Cortex of kidney (tissue), 1 donor: ENCODE data around the gene SLC24A1.
A peak's percentile ranks its signal among the peaks of the same experiment; 100 is the strongest.
"Not testable (repeated sequence)": the region's sequence is repeated elsewhere in the genome, so short reads cannot be mapped to it uniquely, and the experiment has no call there.

Source experiments
- DNase-seq: peaks from one replicate; lab custom pipeline; 2025; lab: John Stamatoyannopoulos, UW

Gene SLC24A1

DNA sequence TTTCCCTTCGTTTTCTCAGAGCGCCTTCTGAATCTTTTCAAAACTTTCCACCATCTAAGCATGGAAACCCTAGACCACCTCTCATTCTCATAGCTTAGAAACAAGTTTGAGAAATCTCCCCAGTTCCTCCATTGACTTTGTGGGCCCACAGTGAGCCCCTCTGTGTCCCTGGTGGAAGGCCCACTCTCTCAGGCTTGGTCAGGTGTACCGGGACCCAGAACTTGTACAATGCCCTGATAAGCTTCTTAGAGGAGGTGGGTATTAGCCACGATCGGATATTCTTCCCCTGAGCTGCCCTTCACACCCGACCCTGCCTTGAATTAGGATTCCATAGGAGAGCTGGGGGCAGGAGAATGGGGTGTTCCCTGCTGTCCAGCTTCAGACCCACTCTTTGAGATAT lies at the start of gene SLC24A1:
Gene SLC24A1, plus strand, starts transcription at position 301 of the 400 bp plus-strand sequence. CDS start 2,143 bp downstream, outside the sequence.
- DNase-seq: no peak

- DNase-seq: no peak
Measured at GRCh38 chr15:65571971-65572370, 49.8 kb upstream of the SLC24A1 start.

- DNase-seq: no peak
Measured at GRCh38 chr15:65576664-65577063, 45.1 kb upstream of the SLC24A1 start.

GRCh38 chr15:65577129-65577996 lies 44.4 kb upstream of the SLC24A1 start:
- no peak for DNase-seq

DNA sequence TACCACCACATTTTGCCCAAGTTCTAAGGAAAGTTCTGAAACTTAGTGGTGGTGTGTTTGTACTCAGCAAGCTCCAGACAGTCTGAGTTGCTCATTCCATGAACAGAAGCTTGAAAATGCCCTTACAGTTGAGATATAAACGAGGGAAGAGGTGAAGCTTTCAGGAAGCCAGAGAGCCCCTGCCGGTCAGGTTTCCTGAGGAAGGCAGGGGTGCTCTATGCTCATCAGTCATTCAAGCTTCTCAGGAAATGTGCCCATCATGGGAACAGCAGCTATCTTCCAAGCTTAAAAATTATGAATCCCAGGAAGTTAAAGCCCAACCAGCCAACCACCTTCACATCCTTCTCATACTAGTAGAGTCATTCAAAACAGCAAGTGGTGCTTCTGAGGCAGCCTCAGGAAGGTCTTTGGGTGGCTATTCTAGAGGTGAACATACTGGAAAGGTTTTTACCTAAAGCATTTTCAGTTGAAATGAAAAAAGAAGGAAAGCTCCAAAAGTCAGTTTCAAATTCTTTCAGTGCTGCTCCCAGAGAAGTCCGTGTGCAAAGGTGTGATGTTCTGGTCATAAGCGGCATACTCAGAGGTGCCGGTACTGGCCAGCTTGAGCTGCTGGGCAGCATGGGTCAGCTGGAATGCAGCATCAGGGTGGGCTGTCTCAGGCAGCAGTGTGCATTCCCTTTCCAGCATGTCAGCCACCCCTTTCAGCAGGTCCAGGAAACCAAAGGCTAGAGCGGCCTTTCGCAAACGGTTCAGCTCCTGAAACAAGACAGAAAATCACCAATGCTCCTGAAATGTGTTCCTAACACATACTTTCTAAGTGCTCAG lies 42.6 kb upstream of the SLC24A1 start:
- DNase-seq: no peak

DNA sequence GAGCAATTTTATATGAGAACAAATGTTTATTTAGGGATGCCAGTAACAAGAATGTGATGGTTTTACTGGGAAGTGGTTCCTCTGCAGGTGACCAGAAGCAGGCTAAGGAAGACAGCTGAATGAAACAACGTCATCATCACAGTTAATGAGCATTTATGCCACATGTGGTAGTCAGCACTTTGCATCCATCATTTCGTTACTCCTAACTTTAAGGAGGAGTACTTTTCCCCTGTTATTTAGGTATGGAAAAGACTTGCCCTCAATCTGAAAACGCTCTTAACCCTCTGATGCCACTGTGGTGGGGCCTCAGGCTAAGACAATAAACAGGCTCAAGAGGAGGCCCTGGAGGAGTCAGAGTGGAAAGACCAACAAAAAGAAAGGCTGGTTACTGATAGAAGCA lies 42.0 kb upstream of the SLC24A1 start:
- no peak for DNase-seq

DNA sequence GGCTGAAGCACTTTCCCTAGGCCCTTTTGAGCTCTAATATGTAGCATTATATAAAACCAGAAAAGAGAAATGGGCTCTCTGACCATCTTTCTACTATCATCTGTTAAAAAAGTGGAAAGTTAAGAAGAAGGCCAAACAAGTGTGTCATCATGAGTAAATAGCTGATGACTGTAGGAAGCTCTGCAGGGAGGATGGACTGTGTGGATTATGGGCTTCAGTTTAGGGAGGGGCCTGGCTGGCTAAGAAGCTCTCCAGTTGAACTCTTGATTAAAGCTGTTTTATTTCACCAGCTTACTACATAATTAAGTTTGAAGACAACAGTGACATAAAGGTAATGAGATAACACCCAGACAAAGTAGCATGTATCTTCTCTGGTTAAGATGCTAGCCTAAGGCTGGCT lies 41.5 kb upstream of the SLC24A1 start:
- DNase-seq: no peak

GRCh38 chr15:65583701-65584100 lies 38.0 kb upstream of the SLC24A1 start:
- no peak for DNase-seq

- no peak for DNase-seq
Measured at GRCh38 chr15:65584241-65584640, 37.5 kb upstream of the SLC24A1 start.

DNA sequence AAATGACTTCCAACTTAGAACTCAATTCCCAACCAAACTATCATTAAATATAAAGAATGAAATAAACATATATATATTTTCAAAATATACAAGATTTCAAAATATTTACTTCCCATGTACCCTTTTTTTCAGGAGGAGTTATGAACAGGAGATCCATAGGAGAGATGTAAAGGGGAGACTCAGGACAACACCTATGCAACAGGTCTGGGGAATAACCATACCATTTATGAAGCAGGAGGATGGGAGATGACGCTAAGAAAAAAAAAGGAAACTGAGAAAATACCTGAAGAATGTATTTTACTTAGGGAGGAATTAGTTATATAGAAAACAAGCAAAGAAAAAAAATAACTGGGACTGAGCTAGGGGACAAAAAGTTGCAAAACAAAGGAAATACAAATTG lies 34.6 kb upstream of the SLC24A1 start:
- DNase-seq: no peak

DNA sequence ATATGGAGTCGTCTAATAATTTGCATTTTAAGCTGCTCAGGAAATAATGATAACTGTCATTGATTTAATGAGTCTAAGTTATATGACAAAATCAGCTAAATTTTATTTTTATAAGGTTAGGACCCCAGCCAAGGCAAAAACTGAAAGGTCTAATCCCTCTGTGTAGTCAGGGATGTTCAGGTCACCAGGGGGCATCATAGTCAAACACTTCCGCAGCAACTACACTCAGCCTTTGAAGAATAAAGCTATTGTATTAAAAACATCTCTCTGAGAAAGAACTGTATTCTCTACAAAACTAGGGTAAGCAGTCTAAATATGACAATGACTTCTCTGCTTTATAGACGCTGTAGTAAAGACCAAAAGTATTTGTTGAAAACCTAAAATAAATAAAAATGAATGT lies 25.8 kb upstream of the SLC24A1 start:
- no peak for DNase-seq

DNA sequence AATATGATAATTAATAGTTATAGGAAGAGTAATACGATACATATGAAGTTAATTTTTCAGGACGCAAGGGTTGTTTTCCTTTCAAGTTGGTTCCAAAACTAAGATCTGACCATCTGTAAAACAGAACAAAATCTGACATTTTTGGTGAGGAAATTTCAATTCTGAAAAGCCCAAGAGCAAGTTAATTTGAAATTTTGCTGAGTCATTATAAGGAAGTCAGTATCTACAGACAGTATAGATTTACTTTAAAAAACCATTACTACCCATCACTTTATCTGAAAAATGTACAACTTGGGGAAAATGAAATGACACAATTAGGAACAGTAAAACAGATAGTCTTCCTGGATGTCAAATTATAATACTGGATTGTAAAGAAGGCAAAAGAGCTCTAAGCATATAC lies 23.3 kb upstream of the SLC24A1 start:
- no peak for DNase-seq

GRCh38 chr15:65599677-65600076 lies 22.1 kb upstream of the SLC24A1 start:
- DNase-seq: no peak

- no peak for DNase-seq
Measured at GRCh38 chr15:65603134-65603533, 18.6 kb upstream of the SLC24A1 start.

DNA sequence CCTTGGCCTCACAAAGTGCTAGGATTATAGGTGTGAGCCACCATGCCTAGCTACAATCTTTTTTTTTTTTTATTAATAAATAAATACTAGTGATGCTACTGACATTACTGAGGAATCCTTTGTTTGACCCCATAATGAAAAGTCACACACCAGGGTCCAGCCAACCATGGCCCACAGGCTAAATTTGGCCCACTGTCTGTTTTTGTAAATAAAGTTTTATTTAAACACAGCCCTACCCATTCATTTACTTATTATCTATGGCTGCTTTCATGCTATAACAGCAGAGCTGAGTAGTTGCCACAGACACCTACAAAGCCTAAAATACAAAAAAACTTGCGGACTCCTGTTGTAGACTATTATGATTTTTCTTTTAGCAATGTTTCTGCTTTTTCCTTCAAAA lies 18.2 kb upstream of the SLC24A1 start:
- no peak for DNase-seq

GRCh38 chr15:65610871-65611718 lies 10.6 kb upstream of the SLC24A1 start, which contains the start of gene INTS14:
Gene INTS14 (minus strand): TSS chr15:65611131. CDS start chr15:65607380, 3,751 bp downstream.
- DNase-seq: peak; percentile 23

- DNase-seq: no peak
Measured at GRCh38 chr15:65611888-65612615, 9.7 kb upstream of the SLC24A1 start.

DNA sequence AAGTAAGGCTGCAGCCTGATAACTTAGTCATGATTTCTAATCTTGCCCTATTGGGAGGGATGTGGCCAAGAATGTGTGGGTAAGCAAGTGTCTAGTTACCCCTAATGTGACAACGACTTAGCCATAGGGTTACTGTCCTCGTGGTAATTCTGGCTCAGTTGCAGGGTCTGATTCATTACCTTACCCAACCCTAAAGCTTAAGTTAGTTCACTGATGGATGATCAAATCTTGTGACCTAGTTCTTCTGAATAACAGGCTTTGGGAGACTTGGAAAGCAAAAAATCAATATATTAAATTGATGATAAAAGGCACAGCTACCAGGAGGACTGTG lies 9.2 kb upstream of the SLC24A1 start:
- DNase-seq: no peak

DNA sequence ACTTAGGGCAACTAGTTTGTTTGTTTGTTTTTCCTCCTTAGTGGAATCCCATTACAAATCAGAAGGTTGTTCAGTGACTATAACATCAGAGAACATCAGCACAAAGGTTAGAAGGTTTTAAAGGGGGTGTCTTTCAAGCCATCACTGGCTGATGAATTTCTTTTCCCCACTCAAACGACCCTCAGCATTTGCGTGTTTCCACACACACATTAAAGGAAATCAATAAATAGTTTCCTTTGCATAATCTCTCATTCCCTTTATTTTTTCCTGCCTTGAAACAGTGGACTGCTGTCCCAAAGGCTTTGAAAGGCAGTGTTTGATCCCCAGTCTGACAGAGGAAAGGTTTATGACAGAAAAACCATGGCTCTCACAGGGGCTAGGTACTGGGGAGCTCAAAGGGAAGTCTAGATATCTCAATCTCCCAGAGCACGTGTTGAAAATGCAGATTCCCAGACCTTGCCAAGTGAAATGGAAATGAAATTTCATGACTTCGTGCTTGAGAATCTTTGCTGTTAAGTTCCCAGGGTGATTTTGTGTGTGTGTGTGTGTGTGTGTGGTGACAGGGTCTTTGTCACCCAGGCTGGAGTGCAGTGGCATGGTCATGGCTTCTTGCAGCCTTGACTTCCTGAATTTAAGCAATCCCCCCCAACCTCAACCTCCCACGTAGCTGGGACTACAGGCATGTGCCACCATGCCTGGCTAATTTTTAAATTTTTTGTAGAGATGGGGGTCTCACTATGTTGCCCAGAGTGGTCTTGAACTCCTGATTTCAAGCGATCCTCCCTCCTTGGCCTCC lies 8.6 kb upstream of the SLC24A1 start:
- DNase-seq: no peak

- DNase-seq: not testable (repeated sequence)
Measured at GRCh38 chr15:65615887-65616286, 5.9 kb upstream of the SLC24A1 start.
